Neural cell (in vitro differentiated cells): ENCODE data around the gene APBA3. TPM values are rescaled to one million over a fixed set of nuclear protein-coding genes. Genes with fewer than 3 reads are reported as not detected.
"Not testable (repeated sequence)": the region's sequence is repeated elsewhere in the genome, so short reads cannot be mapped to it uniquely, and the experiment has no call there.

Source experiments
- H2AFZ ChIP-seq: fragments of 200-600, 300-800 bp; sonication (generic), shearing (Covaris generic); 2 replicates; pipeline ENCODE4 v1.6.0; 2014; ENCODE audit warnings: low read depth, mild to moderate bottlenecking, antibody characterized with exemption, low read length, moderate library complexity
- H3F3A ChIP-seq: fragments of 200-600 bp; shearing (Covaris generic); 2 replicates; pipeline ENCODE4 v1.6.1; 2016; ENCODE audit warnings: mild to moderate bottlenecking, moderate library complexity, mixed read lengths, antibody characterized with exemption, low read length; ENCODE audit not compliant: insufficient read depth, poor library complexity, severe bottlenecking
- H3K27ac ChIP-seq: fragments of 200-600, 300-800 bp; sonication (generic), shearing (Covaris generic); 2 replicates; pipeline ENCODE4 v1.5.1; 2014; ENCODE audit warnings: mild to moderate bottlenecking, low read length, moderate library complexity
- H3K27me3 ChIP-seq: fragments of 300-800, 200-600 bp; sonication (generic), shearing (Covaris generic); 2 replicates; pipeline ENCODE4 v1.6.0; 2014; ENCODE audit warnings: mild to moderate bottlenecking, low read depth, low read length, moderate library complexity; ENCODE audit not compliant: insufficient read depth
- H3K36me3 ChIP-seq: fragments of 300-800, 200-600 bp; sonication (generic), shearing (Covaris generic); 2 replicates; pipeline ENCODE4 v1.5.1; 2014; ENCODE audit warnings: mild to moderate bottlenecking, antibody characterized with exemption, low read length, moderate library complexity; ENCODE audit not compliant: insufficient read depth
- H3K4me2 ChIP-seq: fragments of 300-800, 200-600 bp; sonication (generic), shearing (Covaris generic); 2 replicates; pipeline ENCODE4 v1.6.0; 2014; ENCODE audit warnings: mild to moderate bottlenecking, low read length
- H3K4me3 ChIP-seq: fragments of 300-800, 200-600 bp; sonication (generic), shearing (Covaris generic); 2 replicates; pipeline ENCODE4 v1.5.1; 2014; ENCODE audit warnings: mild to moderate bottlenecking, low read length, moderate library complexity
- H3K79me2 ChIP-seq: fragments of 200-600 bp; shearing (Covaris generic); replicated peaks from 2 replicates; pipeline ENCODE4 v1.6.0; 2014; ENCODE audit warnings: mild to moderate bottlenecking, low read length, moderate library complexity; ENCODE audit not compliant: insufficient read depth
- H3K9ac ChIP-seq: fragments of 300-800, 200-600 bp; sonication (generic), shearing (Covaris generic); 2 replicates; pipeline ENCODE4 v1.6.1; 2016; ENCODE audit warnings: mild to moderate bottlenecking, low read length, mixed read lengths
- H3K9me2 ChIP-seq: fragments of 200-600 bp; shearing (Covaris generic); 2 replicates; pipeline ENCODE4 v1.6.1; 2016; ENCODE audit warnings: mild to moderate bottlenecking, low read length, mixed read lengths; ENCODE audit not compliant: insufficient read depth
- H3K9me3 ChIP-seq: fragments of 200-600, 300-800 bp; sonication (generic), shearing (Covaris generic); 2 replicates; pipeline ENCODE4 v1.6.1; 2016; ENCODE audit warnings: mild to moderate bottlenecking, mixed run types, low read length, moderate library complexity, mixed read lengths
- H4K20me1 ChIP-seq: fragments of 200-600 bp; shearing (Covaris generic); 2 replicates; pipeline ENCODE4 v1.6.1; 2016; ENCODE audit warnings: mild to moderate bottlenecking, mixed run types; ENCODE audit not compliant: insufficient read depth
- CTCF ChIP-seq: fragments of 450-650 bp; IDR thresholded peaks from 2 replicates; pipeline ENCODE4 v1.5.1; 2014; ENCODE audit warnings: antibody characterized with exemption, mild to moderate bottlenecking, moderate library complexity; ENCODE audit not compliant: poor library complexity, severe bottlenecking
- EP300 ChIP-seq: fragments of 450-650 bp; conservative IDR thresholded peaks from 2 replicates; pipeline ENCODE4 v1.6.1; 2014; ENCODE audit warnings: antibody characterized with exemption, mild to moderate bottlenecking, moderate library complexity; ENCODE audit not compliant: poor library complexity, severe bottlenecking
- EZH2 ChIP-seq: fragments of 200-600, 300-800 bp; shearing (Covaris generic), sonication (generic); IDR thresholded peaks from 2 replicates; pipeline ENCODE4 v1.6.1; 2014; ENCODE audit warnings: antibody characterized with exemption, low read length, borderline replicate concordance, mild to moderate bottlenecking; ENCODE audit not compliant: insufficient read depth, poor library complexity, severe bottlenecking
- MXI1 ChIP-seq: fragments of 450-650 bp; conservative IDR thresholded peaks from 2 replicates; pipeline ENCODE4 v1.6.1; 2014; ENCODE audit warnings: antibody characterized with exemption, mild to moderate bottlenecking; ENCODE audit not compliant: poor library complexity, severe bottlenecking
- POLR2AphosphoS5 ChIP-seq: IDR thresholded peaks from 2 replicates; pipeline ENCODE4 v1.6.1; 2012
- RAD21 ChIP-seq: fragments of 450-650 bp; conservative IDR thresholded peaks from 2 replicates; pipeline ENCODE4 v1.6.1; 2014; ENCODE audit warnings: antibody characterized with exemption, mild to moderate bottlenecking, moderate library complexity
- REST ChIP-seq: IDR thresholded peaks from 2 replicates; pipeline ENCODE4 v1.6.1; 2012; ENCODE audit warnings: borderline replicate concordance
- SMC3 ChIP-seq: fragments of 450-650 bp; conservative IDR thresholded peaks from 2 replicates; pipeline ENCODE4 v1.6.1; 2014; ENCODE audit warnings: antibody characterized with exemption, mild to moderate bottlenecking, moderate library complexity; ENCODE audit not compliant: poor library complexity
- TAF1 ChIP-seq: IDR thresholded peaks from 2 replicates; pipeline ENCODE4 v1.6.1; 2012; ENCODE audit warnings: low read depth
- polyA plus RNA-seq: library from polyadenylated mRNA; depleted of rRNA; stranded (reverse); fragments of >200 nt; gene quantifications from 2 replicates; pipeline ENCODE4 v1.2.3, GENCODE V29; 2014

Gene APBA3
- polyA plus RNA-seq, 1 donor from 2014 or later: 37.1 TPM

GRCh38 chr19:3766520-3766919 lies 5.0 kb upstream of the APBA3 start:
- no peaks in the 10 kb centered on the region for H3K27me3 ChIP-seq
- no peak overlapping the region for H3K4me2 ChIP-seq
- H3K79me2 ChIP-seq: no peaks in the 10 kb centered on the region
- no peaks in the 10 kb centered on the region for H4K20me1 ChIP-seq
- H3K9ac ChIP-seq: no peak overlapping the region
- no peak overlapping the region for H3K27ac ChIP-seq
- no peaks in the 10 kb centered on the region for H3K9me3 ChIP-seq
- H3K9me2 ChIP-seq: no peaks in the 10 kb centered on the region
- no peaks in the 10 kb centered on the region for H3F3A ChIP-seq
- H2AFZ ChIP-seq: no peak overlapping the region
- TF ChIP-seq CTCF (no peak), SMC3 (no peak), MXI1 (no peak), EZH2 (no peak), TAF1 (no peak), POLR2AphosphoS5 (no peak), EP300 (no peak), REST (no peak), RAD21 (no peak)
- no peak overlapping the region for H3K4me3 ChIP-seq
- H3K36me3 ChIP-seq: no peaks in the 10 kb centered on the region

GRCh38 chr19:3765757-3766156 lies 4.3 kb upstream of the APBA3 start:
- not testable (repeated sequence) for H3K9ac ChIP-seq, H3K36me3 ChIP-seq, H3K4me3 ChIP-seq

GRCh38 chr19:3765121-3765520 lies 3.6 kb upstream of the APBA3 start:
- Histone ChIP-seq H3K27ac (no peak overlapping the region), H3K9me3 (no peaks in the 10 kb centered on the region), H3K9ac (no peak overlapping the region), H3K27me3 (no peaks in the 10 kb centered on the region), H3F3A (no peaks in the 10 kb centered on the region), H2AFZ (no peak overlapping the region), H4K20me1 (no peaks in the 10 kb centered on the region), H3K79me2 (peaks cover 7% of the 10 kb centered on the region), H3K4me2 (no peak overlapping the region), H3K9me2 (no peaks in the 10 kb centered on the region), H3K36me3 (no peaks in the 10 kb centered on the region), H3K4me3 (no peak overlapping the region)
- TF ChIP-seq SMC3 (no peak), POLR2AphosphoS5 (no peak), CTCF (no peak), RAD21 (no peak), TAF1 (no peak), EP300 (no peak), MXI1 (no peak), REST (no peak), EZH2 (no peak)

More at GRCh38 chr19:3765757-3766156, 4.3 kb upstream of the APBA3 start:
- not testable (repeated sequence) for H4K20me1 ChIP-seq, H3F3A ChIP-seq, H3K27me3 ChIP-seq, H3K27ac ChIP-seq, H3K4me2 ChIP-seq, H3K79me2 ChIP-seq, H3K9me3 ChIP-seq, H3K9me2 ChIP-seq, H2AFZ ChIP-seq
